Measurements from ENCODE around the gene FOXD4. TPM values are rescaled to one million over a fixed set of nuclear protein-coding genes. Genes with fewer than 3 reads are reported as not detected.
"Not testable (repeated sequence)": the region's sequence is repeated elsewhere in the genome, so short reads cannot be mapped to it uniquely, and the experiment has no call there.

Gene FOXD4
- total and polyA plus RNA-seq, 9 donors: 0.43 to 5.1 (median 1.3) TPM

DNA sequence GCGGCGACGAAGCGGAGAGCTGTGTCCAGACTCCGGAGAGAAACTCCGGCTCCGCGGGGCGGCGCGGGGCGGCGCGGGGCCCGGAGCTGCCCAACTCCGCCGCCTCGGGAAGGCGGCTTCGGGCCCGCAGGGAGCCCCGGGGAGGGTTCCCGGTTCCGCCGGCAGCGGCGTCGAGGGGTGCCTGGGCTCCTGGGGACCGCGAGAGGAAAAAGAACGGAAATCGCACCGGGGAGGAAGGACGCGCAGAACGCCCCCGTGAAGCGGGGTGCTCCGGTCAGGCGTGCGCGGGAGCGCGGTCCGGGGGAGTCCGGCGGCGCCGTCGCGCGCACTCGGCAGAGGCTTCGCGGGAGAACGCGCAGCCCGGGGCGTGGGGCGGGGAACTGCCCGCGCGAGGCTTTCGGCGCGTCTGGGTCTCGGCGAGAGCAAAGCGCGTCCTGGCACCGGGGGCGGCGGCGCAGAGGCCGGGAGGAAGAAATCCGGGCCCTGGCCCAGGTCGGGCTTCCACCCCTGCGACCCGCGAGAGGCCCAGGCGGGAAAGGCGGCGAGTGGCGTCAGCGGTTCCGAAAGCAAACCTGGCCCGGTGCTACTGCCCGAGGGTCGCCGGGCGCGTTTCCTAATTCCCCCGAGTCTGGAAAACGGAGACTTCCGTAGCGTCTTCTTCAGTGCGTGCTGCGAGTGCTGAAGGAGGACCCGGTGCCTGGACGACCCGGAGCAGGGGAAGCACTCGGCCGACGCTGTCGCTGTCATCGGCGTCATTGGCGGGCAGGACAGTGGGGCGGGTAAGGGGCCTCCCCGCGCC is 4.5 kb downstream of the FOXD4 start:
- Histone ChIP-seq H3K27ac (ENCODE audit: low read length) (peak overlapping the region; percentile 29), H3K4me1 (ENCODE audit: control insufficient read depth, insufficient read depth, low read length) (peaks cover 12% of the 10 kb centered on the region), H3K4me3 (ENCODE audit: low read length) (peak overlapping the region; percentile 29), H3K27me3 (ENCODE audit: control insufficient read depth, insufficient read depth, low read length) (peaks cover 57% of the 10 kb centered on the region)
- peak; percentile 57 for DNase-seq
- not testable (repeated sequence) for H3K36me3 ChIP-seq (ENCODE audit: control insufficient read depth, insufficient read depth, low read length); H3K9me3 ChIP-seq (replicated peaks; ENCODE audit: control insufficient read depth, low read depth, low read length)
- under 1% methylated on average over 105 of the region's 111 CpGs for WGBS (ENCODE audit: insufficient coverage)

GRCh38 chr9:112589-113467 is 5.4 kb downstream of the FOXD4 start:
- not testable (repeated sequence) for H3K4me3 ChIP-seq (ENCODE audit: low read length); H3K27ac ChIP-seq (ENCODE audit: low read length); H3K9me3 ChIP-seq (replicated peaks; ENCODE audit: control insufficient read depth, low read depth, low read length); H3K36me3 ChIP-seq (ENCODE audit: control insufficient read depth, insufficient read depth, low read length)
- peak; percentile 28 for DNase-seq
- WGBS (ENCODE audit: insufficient coverage): 1% methylated on average over 16 of the region's 55 CpGs
- peaks cover 52% of the 10 kb centered on the region for H3K27me3 ChIP-seq (ENCODE audit: control insufficient read depth, insufficient read depth, low read length)
- H3K4me1 ChIP-seq (ENCODE audit: control insufficient read depth, insufficient read depth, low read length): peaks cover 12% of the 10 kb centered on the region

DNA sequence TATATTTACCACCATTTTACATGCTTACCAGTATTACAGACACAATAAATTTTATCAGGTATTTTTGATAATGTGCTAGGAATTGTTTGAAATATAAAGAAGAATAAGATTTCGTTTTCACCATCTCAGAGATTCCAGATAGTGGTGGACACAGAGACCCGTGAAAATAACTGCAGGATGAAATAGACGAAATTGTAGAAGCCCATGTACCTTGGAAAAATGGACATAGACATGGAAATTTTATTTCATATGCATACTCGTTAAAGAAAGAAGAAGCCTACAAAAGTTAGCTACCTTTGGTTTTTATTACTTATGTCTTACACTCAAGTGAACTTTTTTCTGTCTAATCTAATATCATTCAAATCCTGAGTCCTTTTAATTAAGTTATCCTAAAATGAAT is 7.5 kb downstream of the FOXD4 start:
- WGBS (ENCODE audit: insufficient coverage): no CpG with 5 or more reads among the region's 4 CpGs
- H3K4me3 ChIP-seq (ENCODE audit: low read length); DNase-seq; H3K9me3 ChIP-seq (replicated peaks; ENCODE audit: control insufficient read depth, low read depth, low read length); H3K27ac ChIP-seq (ENCODE audit: low read length); H3K36me3 ChIP-seq (ENCODE audit: control insufficient read depth, insufficient read depth, low read length): not testable (repeated sequence)
- Histone ChIP-seq H3K4me1 (ENCODE audit: control insufficient read depth, insufficient read depth, low read length) (peaks cover 12% of the 10 kb centered on the region), H3K27me3 (ENCODE audit: control insufficient read depth, insufficient read depth, low read length) (peaks cover 41% of the 10 kb centered on the region)

DNA sequence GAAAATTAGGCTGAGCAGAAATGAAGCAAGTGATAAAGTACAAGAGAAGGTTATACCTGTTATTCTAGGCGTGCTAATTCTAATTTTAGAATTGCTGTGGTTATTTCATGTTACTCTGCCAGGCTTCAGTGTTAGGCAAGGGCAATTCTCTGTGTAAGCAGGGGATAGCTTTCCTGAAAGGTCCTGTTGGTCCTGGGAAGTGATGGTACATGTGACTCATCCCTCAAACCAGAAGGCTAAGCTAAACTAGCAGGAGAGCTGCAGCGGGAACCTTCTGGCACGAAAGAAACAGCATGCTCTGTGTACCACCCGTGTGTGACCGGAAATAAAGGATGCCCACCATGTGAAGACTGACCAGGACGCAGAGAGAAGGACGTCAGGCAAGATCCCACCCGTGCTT is 8.7 kb downstream of the FOXD4 start:
- H3K27ac ChIP-seq (ENCODE audit: low read length); H3K4me1 ChIP-seq (ENCODE audit: control insufficient read depth, insufficient read depth, low read length); H3K36me3 ChIP-seq (ENCODE audit: control insufficient read depth, insufficient read depth, low read length); H3K9me3 ChIP-seq (replicated peaks; ENCODE audit: control insufficient read depth, low read depth, low read length); DNase-seq; H3K4me3 ChIP-seq (ENCODE audit: low read length): not testable (repeated sequence)
- no CpG with 5 or more reads among the region's 8 CpGs for WGBS (ENCODE audit: insufficient coverage)
- H3K27me3 ChIP-seq (ENCODE audit: control insufficient read depth, insufficient read depth, low read length): peaks cover 34% of the 10 kb centered on the region

GRCh38 chr9:108742-109495 is 9.3 kb downstream of the FOXD4 start:
- not testable (repeated sequence) for DNase-seq; H3K4me1 ChIP-seq (ENCODE audit: control insufficient read depth, insufficient read depth, low read length); H3K9me3 ChIP-seq (replicated peaks; ENCODE audit: control insufficient read depth, low read depth, low read length); H3K36me3 ChIP-seq (ENCODE audit: control insufficient read depth, insufficient read depth, low read length); H3K27ac ChIP-seq (ENCODE audit: low read length); H3K4me3 ChIP-seq (ENCODE audit: low read length)
- peaks cover 28% of the 10 kb centered on the region for H3K27me3 ChIP-seq (ENCODE audit: control insufficient read depth, insufficient read depth, low read length)
- 4% methylated on average over 5 of the region's 22 CpGs for WGBS (ENCODE audit: insufficient coverage)

DNA sequence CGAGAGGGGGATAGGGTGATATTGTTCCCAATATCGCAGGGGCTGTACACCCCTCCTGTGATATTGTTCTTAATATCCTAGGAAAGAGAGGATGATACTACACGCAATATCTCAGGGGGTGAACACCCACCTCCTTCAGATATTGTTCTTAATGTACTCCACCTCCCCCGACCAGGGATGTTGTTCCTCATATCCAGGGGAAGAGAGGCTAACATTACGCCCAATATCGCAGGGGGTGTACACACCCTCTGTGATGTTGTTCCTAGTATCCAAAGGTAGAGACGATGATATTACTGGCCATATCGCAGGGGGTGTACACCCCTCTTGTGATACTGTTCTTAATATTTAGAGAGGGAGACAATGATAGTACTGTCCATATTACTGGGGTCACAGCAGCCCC is 12.2 kb downstream of the FOXD4 start:
- not testable (repeated sequence) for H3K4me3 ChIP-seq (ENCODE audit: low read length); H3K27ac ChIP-seq (ENCODE audit: low read length); H3K4me1 ChIP-seq (ENCODE audit: control insufficient read depth, insufficient read depth, low read length); DNase-seq; H3K9me3 ChIP-seq (replicated peaks; ENCODE audit: control insufficient read depth, low read depth, low read length); H3K36me3 ChIP-seq (ENCODE audit: control insufficient read depth, insufficient read depth, low read length)
- no CpG with 5 or more reads among the region's 8 CpGs for WGBS (ENCODE audit: insufficient coverage)
- peaks cover 16% of the 10 kb centered on the region for H3K27me3 ChIP-seq (ENCODE audit: control insufficient read depth, insufficient read depth, low read length)

- not testable (repeated sequence) for H3K4me1 ChIP-seq (ENCODE audit: control insufficient read depth, insufficient read depth, low read length); H3K9me3 ChIP-seq (replicated peaks; ENCODE audit: control insufficient read depth, low read depth, low read length); H3K4me3 ChIP-seq (ENCODE audit: low read length); H3K27ac ChIP-seq (ENCODE audit: low read length); DNase-seq; H3K27me3 ChIP-seq (ENCODE audit: control insufficient read depth, insufficient read depth, low read length); H3K36me3 ChIP-seq (ENCODE audit: control insufficient read depth, insufficient read depth, low read length)
- WGBS (ENCODE audit: insufficient coverage): no CpG with 5 or more reads among the region's 9 CpGs
These were observed 17.8 kb downstream of the FOXD4 start for GRCh38 chr9:100430-100829.

DNA sequence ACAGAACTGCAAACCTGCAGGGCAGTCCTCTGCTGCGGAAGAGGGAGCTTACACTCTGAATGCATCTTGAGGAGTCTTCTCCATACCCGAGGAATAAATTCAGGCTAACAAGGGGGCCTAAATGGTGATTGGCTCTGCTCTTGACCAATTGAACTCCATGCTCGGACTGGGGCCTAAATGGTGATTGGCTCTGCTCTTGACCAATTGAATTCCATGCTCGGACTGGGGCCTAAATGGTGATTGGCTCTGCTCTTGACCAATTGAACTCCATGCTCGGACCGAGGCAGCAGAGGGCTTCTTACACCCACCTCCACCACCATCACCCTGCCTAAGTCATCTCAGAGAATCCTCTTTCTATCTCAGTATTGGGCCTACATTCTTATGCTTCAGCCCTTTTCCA is 18.4 kb downstream of the FOXD4 start:
- not testable (repeated sequence) for H3K27me3 ChIP-seq (ENCODE audit: control insufficient read depth, insufficient read depth, low read length); H3K4me3 ChIP-seq (ENCODE audit: low read length); H3K9me3 ChIP-seq (replicated peaks; ENCODE audit: control insufficient read depth, low read depth, low read length); DNase-seq; H3K36me3 ChIP-seq (ENCODE audit: control insufficient read depth, insufficient read depth, low read length); H3K27ac ChIP-seq (ENCODE audit: low read length); H3K4me1 ChIP-seq (ENCODE audit: control insufficient read depth, insufficient read depth, low read length)
- WGBS (ENCODE audit: insufficient coverage): 82% methylated on average over 3 of the region's 6 CpGs

GRCh38 chr9:98775-99174 is 19.4 kb downstream of the FOXD4 start:
- not testable (repeated sequence) for H3K27ac ChIP-seq (ENCODE audit: low read length); H3K27me3 ChIP-seq (ENCODE audit: control insufficient read depth, insufficient read depth, low read length); H3K4me1 ChIP-seq (ENCODE audit: control insufficient read depth, insufficient read depth, low read length); H3K9me3 ChIP-seq (replicated peaks; ENCODE audit: control insufficient read depth, low read depth, low read length); H3K4me3 ChIP-seq (ENCODE audit: low read length); DNase-seq; H3K36me3 ChIP-seq (ENCODE audit: control insufficient read depth, insufficient read depth, low read length)
- WGBS (ENCODE audit: insufficient coverage): no CpG with 5 or more reads among the region's 3 CpGs

DNA sequence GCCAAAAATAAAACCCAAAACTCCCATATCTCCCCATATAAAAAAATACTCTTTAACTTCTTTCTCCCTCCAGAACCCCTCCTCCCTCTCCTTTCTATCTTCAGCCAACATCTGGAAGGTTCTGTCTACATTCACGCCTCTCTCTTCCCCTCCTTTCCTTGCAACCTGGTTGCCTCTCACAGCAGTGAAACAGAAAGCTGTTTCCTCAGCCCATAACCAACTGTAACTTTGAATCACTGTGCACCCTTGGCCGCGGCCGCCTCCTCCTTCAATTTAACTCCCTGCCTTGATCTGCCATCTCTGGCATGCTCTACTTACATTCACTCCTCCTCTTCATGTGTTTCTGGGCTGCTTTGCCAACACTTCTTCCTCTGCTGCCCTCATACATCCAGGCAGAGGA is 23.2 kb downstream of the FOXD4 start:
- H3K36me3 ChIP-seq (ENCODE audit: control insufficient read depth, insufficient read depth, low read length); H3K27ac ChIP-seq (ENCODE audit: low read length); DNase-seq; H3K9me3 ChIP-seq (replicated peaks; ENCODE audit: control insufficient read depth, low read depth, low read length); H3K4me1 ChIP-seq (ENCODE audit: control insufficient read depth, insufficient read depth, low read length); H3K27me3 ChIP-seq (ENCODE audit: control insufficient read depth, insufficient read depth, low read length); H3K4me3 ChIP-seq (ENCODE audit: low read length): not testable (repeated sequence)
- no CpG with 5 or more reads among the region's 4 CpGs for WGBS (ENCODE audit: insufficient coverage)

All from muscle of leg (tissue), 11 donors.